Upper lobe of left lung (tissue), 6 donors: Measurements from ENCODE around the gene PDCD7. TPM values are rescaled to one million over a fixed set of nuclear protein-coding genes. Genes with fewer than 3 reads are reported as not detected.

ENCODE experiments used
- ATAC-seq, 2 donors: fragments of 200-7000 bp; cut with Tn5 transposase; one replicate each; pipeline ENCODE4 v1.9.1; 2022; ENCODE audit warnings: mild to moderate bottlenecking in 2 of 2, moderate library complexity in 2 of 2; ENCODE audit not compliant: low FRiP score in 2 of 2
- DNase-seq, 2 donors: peaks; one replicate each; pipeline ENCODE4 v3.0.0-alpha.2; 2019 to 2020
- H3K27ac ChIP-seq, 4 donors: fragments of 200-600 bp; sonication (generic); one replicate each; pipeline ENCODE4 v1.5.1; 2016 to 2019
- H3K27me3 ChIP-seq, 4 donors: fragments of 200-600 bp; sonication (generic); one replicate each; pipeline ENCODE4 v1.5.1; 2017 to 2019
- H3K36me3 ChIP-seq, 4 donors: fragments of 200-600 bp; sonication (generic); one replicate each; pipeline ENCODE4 v1.5.1; 2016 to 2019
- H3K4me1 ChIP-seq, 4 donors: fragments of 200-600 bp; sonication (generic); one replicate each; pipeline ENCODE4 v1.5.1; 2018 to 2019
- H3K4me3 ChIP-seq, 4 donors: fragments of 200-600 bp; sonication (generic); one replicate each; pipeline ENCODE4 v1.5.1; 2017 to 2019; ENCODE audit warnings: mild to moderate bottlenecking in 2 of 4, moderate library complexity in 1 of 4
- H3K9me3 ChIP-seq, 4 donors: fragments of 200-600 bp; sonication (generic); one replicate each; pipeline ENCODE4 v1.5.1; 2018 to 2019
- EP300 ChIP-seq, 4 donors: sonication (generic); formaldehyde crosslinking; IDR thresholded peaks; one replicate each; pipeline ENCODE4 v1.5.1; 2017; ENCODE audit warnings: antibody characterized with exemption in 4 of 4, control low read depth in 2 of 4
- POLR2A ChIP-seq, 4 donors: fragments of 450-650 bp; IDR thresholded peaks; one replicate each; pipeline ENCODE4 v1.5.1; 2016 to 2017; ENCODE audit warnings: antibody characterized with exemption in 4 of 4, mild to moderate bottlenecking in 2 of 4
- POLR2AphosphoS5 ChIP-seq, 2 donors: sonication (generic); formaldehyde crosslinking; IDR thresholded peaks; one replicate each; pipeline ENCODE4 v1.5.1; 2017; ENCODE audit warnings: antibody characterized with exemption in 2 of 2
- WGBS, 2 donors: methylation state at CpG; one replicate each; pipeline ENCODE4 v1.1.5; 2017 to 2018; 5-methylcytosine and 5-hydroxymethylcytosine counted together
- total RNA-seq, 6 donors: library from RNA; depleted of rRNA in 4 of 6; stranded (reverse); fragments of >200 nt in 4 of 6; gene quantifications; one replicate each; pipeline versions ENCODE4 v1.1.0 to v1.2.1, GENCODE V29; 2016 to 2021
- TF ChIP-seq, protein P1 (sequence below), 6 experiments: fragments of 450-650 bp in 4 of 6; fragments of 200-600 bp in 2 of 6; sonication (generic) in 2 of 6; IDR thresholded peaks; one replicate each; pipeline ENCODE4 v1.5.1; 2016 to 2019; ENCODE audit warnings: antibody characterized with exemption in 6 of 6
- donor health status: DM: no; HTN: no; CAD: no; lungs with moderate emphysema.
- donor health status: DM: no; HTN: yes; CAD: no; lungs with severe emphysema.

Gene PDCD7
- total RNA-seq, 6 donors from 2014 or later, result 14.9 to 38.8 (median 20.0) TPM

DNA sequence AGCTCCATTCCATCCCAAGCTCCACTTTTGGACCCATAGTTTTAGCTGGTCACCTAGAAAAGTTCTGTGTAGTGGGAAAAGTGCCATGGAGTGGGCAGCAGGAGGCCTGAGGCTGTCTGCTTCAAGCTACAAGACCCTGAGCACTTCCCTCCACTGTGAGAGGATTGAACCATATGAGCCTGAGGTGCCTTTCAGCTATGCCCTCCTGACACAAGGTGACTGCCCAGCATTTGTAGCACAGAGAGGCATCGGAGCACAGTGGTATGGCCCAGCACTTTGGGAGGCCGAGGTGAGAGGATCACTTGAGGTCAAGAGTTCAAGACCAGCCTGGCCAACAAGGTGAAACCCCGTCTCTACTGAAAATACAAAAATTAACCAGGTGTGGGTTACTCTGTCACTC, 61.0 kb downstream of the PDCD7 start:
- peaks cover 0 to 18% (median 5%) of the 10 kb centered on the region in 4 donors for H3K27me3 ChIP-seq
- H3K27ac ChIP-seq, result peak overlapping the region in 3 of 4 donors; percentile 38 to 74 (median 51)
- H3K36me3 ChIP-seq, result no peaks in the 10 kb centered on the region
- DNase-seq (no peak), ATAC-seq (no peak)
- WGBS, 2 donors, result 81 to 91% methylated on average over 3 of the region's 3 CpGs
- no peaks in the 10 kb centered on the region for H3K9me3 ChIP-seq
- TF ChIP-seq EP300 (IDR thresholded peaks at IDR 0.05) (no peak), POLR2AphosphoS5 (IDR thresholded peaks at IDR 0.05) (no peak)
- TF ChIP-seq, protein P1, sequence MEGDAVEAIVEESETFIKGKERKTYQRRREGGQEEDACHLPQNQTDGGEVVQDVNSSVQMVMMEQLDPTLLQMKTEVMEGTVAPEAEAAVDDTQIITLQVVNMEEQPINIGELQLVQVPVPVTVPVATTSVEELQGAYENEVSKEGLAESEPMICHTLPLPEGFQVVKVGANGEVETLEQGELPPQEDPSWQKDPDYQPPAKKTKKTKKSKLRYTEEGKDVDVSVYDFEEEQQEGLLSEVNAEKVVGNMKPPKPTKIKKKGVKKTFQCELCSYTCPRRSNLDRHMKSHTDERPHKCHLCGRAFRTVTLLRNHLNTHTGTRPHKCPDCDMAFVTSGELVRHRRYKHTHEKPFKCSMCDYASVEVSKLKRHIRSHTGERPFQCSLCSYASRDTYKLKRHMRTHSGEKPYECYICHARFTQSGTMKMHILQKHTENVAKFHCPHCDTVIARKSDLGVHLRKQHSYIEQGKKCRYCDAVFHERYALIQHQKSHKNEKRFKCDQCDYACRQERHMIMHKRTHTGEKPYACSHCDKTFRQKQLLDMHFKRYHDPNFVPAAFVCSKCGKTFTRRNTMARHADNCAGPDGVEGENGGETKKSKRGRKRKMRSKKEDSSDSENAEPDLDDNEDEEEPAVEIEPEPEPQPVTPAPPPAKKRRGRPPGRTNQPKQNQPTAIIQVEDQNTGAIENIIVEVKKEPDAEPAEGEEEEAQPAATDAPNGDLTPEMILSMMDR (IDR thresholded peaks at IDR 0.05), result no peak
- peaks cover 10 to 16% (median 14%) of the 10 kb centered on the region in 4 donors for H3K4me1 ChIP-seq
- no peak overlapping the region for H3K4me3 ChIP-seq

DNA sequence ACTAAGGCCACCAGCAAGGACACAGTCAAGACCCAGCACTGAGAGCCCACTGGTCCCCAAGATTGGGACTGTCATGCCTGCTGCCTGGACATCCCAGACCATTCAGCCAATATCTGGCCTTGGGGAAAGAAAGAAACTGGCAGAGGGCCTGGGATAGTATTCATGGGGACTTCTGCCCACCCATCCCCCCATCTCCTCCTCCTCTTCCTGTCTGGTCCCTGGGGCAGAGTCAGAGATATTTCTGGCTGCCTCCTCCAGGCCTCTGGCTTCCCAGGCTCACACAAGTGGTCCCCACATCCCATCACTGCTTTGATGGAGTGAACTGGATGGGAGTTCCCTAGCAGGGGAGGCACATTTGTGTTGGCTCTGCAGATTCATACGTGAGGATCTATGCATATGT, 61.6 kb downstream of the PDCD7 start:
- peak overlapping the region; percentile 51 to 74 (median 54) for H3K27ac ChIP-seq
- DNase-seq, result no peak
- no peak overlapping the region for H3K4me3 ChIP-seq
- H3K27me3 ChIP-seq, result peaks cover 0 to 18% (median 6%) of the 10 kb centered on the region in 4 donors
- no peak for ATAC-seq
- TF ChIP-seq POLR2AphosphoS5 (IDR thresholded peaks at IDR 0.05), result no peak
- no peak for TF ChIP-seq EP300 (IDR thresholded peaks at IDR 0.05)
- no peak for TF ChIP-seq POLR2A (IDR thresholded peaks at IDR 0.05)
- TF ChIP-seq, protein P1 (IDR thresholded peaks at IDR 0.05), result no peak
- no peaks in the 10 kb centered on the region for H3K36me3 ChIP-seq
- no peaks in the 10 kb centered on the region for H3K9me3 ChIP-seq
- 46 to 83% methylated on average over 1 of the region's 1 CpG for WGBS, 2 donors
- H3K4me1 ChIP-seq, result peaks cover 11 to 18% (median 14%) of the 10 kb centered on the region in 4 donors

GRCh38 chr15:65071381-65071811, 62.2 kb downstream of the PDCD7 start:
- TF ChIP-seq POLR2AphosphoS5 (IDR thresholded peaks at IDR 0.05) (no peak), POLR2A (IDR thresholded peaks at IDR 0.05) (no peak), EP300 (IDR thresholded peaks at IDR 0.05) (no peak)
- TF ChIP-seq, protein P1 (IDR thresholded peaks at IDR 0.05), result no peak
- H3K9me3 ChIP-seq, result no peaks in the 10 kb centered on the region
- H3K4me3 ChIP-seq, result no peak overlapping the region
- H3K27ac ChIP-seq, result peak overlapping the region; percentile 51 to 74 (median 54)
- peaks cover 0 to 13% (median 6%) of the 10 kb centered on the region in 4 donors for H3K27me3 ChIP-seq
- WGBS, 2 donors, result 62% methylated on average over 5 of the region's 5 CpGs; no CpG with 5 or more reads in 1 of the 2 donors
- ATAC-seq (peak in 1 of 2 donors; percentile 12), DNase-seq (no peak)
- peaks cover 11 to 18% (median 14%) of the 10 kb centered on the region in 4 donors for H3K4me1 ChIP-seq
- H3K36me3 ChIP-seq, result no peaks in the 10 kb centered on the region

GRCh38 chr15:65069779-65070546, 63.6 kb downstream of the PDCD7 start:
- Histone ChIP-seq H3K27me3 (peaks cover 0 to 13% (median 6%) of the 10 kb centered on the region in 4 donors), H3K27ac (peak overlapping the region; percentile 51 to 74 (median 54)), H3K4me1 (peaks cover 11 to 18% (median 14%) of the 10 kb centered on the region in 4 donors), H3K9me3 (no peaks in the 10 kb centered on the region), H3K36me3 (no peaks in the 10 kb centered on the region), H3K4me3 (no peak overlapping the region)
- DNase-seq, result no peak
- no peak for TF ChIP-seq EP300 (IDR thresholded peaks at IDR 0.05)
- TF ChIP-seq POLR2A (IDR thresholded peaks at IDR 0.05), result no peak
- TF ChIP-seq, protein P1 (IDR thresholded peaks at IDR 0.05), result no peak
- no peak for TF ChIP-seq POLR2AphosphoS5 (IDR thresholded peaks at IDR 0.05)
- ATAC-seq, result no peak
- WGBS, 2 donors, result 75 to 77% methylated on average over 5 of the region's 5 CpGs
